GM18907 (cell line): ENCODE results near the gene SERPINB12.

Experiments
- ATAC-seq: cut with Tn5 transposase; IDR thresholded peaks from one replicate; pipeline ENCODE4 v1.9.1; 2021; ENCODE audit warnings: mild to moderate bottlenecking, moderate library complexity; ENCODE audit not compliant: unreplicated experiment

Gene SERPINB12

DNA sequence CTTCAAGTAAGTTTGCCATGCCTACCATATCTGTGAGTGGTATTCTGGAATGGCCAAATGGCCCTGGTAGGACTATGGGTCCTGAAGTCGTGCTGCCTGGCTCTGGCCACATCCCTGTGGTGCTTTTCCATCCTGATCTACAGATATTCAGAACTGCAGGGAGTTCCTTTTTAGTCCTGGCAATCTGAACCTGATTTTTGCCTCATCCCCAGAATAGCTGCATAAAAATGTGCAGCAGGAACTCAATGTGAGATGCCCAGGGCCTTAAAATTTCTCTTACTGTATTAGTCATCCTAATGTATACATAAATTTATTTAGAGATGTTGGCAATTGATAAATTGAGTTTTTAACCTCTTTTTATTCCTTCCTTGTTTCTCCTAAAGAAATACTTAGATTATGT, 50.3 kb downstream of the SERPINB12 start:
- no peak for ATAC-seq

DNA sequence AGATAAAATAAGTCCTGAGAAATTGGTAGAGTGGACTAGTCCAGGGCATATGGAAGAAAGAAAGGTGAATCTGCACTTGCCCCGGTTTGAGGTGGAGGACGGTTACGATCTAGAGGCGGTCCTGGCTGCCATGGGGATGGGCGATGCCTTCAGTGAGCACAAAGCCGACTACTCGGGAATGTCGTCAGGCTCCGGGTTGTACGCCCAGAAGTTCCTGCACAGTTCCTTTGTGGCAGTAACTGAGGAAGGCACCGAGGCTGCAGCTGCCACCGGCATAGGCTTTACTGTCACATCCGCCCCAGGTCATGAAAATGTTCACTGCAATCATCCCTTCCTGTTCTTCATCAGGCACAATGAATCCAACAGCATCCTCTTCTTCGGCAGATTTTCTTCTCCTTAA, 54.8 kb downstream of the SERPINB12 start:
- ATAC-seq = no peak

DNA sequence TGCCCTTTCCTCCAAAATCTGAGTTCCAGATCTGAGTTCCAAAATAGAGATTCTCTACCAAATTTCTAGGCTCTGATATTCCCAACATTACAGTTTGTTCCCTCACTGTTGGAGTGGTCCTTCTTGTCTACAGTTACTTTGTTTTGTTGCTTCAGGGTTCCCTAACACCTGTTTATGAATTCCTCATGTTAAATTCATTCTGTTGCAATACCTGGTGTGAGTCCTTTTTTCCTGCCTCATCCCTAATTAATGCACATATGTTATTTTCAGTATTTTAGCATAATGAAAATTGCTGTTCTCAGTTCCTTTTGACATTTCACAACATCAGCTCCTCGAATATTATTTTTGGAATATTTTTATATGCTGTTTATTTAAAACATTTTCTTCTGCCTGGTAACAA, 61.2 kb downstream of the SERPINB12 start:
- ATAC-seq = no peak

DNA sequence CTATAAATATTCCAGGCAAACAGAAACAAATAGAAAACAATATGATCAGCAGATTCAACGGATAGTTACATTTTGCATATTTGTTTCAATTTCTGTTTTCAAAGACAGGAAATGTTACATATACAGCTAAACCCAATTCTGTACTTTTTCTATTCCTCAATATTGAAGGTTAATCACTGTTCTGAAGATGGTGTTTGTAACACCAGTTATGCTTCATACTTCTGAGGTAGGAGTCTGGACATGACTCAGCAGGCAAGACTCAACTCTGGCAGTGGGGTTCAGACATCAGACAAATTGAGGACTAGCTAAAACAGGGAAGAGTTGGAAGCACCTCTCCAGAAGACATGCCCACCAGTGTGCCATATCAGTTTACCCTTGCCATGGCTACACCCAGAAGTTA, 61.6 kb downstream of the SERPINB12 start:
- peak; percentile 98 for ATAC-seq

DNA sequence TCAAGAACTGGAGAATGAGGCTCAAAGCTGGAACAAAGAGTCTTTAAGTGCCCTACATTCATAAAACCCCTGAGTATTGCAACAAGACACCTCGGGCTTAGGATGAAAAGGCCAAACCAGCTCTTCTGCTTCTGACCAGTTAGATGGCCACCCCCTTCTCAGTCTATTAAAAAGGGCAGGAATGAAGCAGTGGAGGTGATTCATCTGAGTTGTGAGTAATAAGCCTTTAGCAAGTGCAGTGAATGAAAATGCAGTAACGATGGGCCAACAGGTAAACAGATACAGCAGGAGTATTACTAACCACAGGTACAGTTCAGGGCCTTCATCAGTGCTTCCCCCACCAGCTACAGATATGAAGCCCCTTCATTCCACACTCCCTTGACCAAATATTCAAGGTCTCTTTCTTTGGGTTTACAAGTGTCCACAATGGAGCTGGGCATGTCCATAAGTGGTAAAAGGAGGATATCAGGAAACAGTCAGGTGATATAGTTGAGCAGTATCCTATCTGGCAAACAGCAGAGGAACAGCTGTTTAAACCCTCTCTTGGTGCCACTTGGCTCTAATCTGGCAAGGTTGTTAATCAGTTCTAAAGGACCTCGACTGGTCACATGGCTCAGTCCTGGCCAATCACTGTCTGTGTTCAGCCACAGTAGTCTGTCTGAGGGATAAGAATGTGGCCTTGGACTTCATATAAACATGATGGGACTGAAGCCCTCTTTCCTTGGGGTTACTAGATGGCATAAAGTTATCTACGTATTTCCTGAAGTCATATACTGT, 62.8 kb downstream of the SERPINB12 start:
- no peak for ATAC-seq

DNA sequence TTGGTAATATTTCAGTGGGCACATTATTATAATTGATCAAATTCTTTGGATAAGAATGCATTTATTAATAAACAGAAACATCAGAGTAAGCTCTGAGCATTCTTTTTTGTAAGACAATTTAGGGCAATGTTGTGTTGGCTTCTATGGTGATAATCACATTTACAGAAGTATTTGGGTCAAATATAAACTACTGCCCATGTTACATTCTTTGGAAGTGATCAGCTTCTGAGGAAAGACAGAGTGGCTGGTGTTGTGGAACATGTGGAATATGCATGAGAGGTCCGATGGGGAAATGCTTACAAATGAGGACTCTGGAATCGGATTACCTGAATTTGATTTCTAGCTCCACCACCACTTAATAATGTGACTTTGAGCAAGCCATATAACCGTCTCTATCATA, 64.4 kb downstream of the SERPINB12 start:
- ATAC-seq = no peak

DNA sequence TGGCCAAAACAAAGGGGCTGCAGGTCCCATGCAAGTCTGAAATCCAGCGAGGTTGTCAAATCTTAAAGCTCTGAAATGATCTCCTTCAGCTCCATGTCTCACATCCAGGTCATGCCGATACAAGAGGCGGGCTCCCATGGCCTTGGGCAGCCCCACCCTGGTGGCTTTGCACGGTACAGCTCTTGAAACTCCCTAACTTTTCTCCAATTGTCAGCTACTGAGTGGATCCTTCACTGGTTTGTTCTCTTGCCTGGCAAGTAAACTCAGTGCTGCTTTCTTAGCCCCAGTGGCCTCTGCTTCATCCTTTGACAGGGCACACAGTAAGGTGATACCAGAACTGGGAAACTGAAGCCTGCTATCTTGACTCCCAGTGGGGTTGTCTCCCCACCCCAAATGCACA, 71.3 kb downstream of the SERPINB12 start:
- ATAC-seq = no peak

DNA sequence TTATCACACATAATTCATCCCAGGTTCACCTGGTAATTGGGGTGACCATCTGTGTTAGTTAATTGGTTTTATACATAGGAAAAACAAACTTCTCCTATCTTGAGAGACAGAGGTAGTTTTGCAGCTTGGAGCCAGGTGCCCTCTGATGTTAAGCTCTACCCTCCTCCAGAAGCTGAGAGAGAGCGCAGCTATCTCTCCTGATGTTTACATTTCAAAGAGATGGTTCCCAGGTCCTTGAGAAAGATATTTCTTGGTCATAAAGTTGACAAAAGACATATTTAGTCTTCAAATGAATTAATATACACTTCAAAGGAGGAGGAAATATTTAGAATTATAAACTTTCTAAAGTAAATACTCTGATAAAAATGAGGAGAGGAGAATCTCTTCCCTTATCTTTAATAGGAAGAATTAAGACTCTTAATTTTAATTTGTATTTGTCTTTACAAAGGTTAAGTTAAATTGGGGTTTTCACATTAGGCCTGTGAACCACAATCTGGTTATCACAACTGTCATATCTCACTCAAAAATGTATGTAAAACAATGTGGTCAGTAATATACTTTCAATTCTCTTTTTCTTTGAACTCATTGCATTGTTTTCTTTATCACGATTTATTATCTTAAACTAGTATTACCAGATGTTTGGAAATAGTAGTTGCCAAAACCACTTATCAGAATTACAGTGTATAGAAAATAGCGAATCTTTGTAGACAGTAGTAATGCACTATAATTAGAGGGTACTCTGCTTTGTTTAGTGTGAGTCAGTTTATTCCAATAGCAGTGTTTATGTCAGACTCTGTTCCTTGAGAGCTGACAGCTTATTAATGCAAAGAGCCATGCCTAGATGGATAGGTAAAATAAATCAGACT, 75.1 kb downstream of the SERPINB12 start:
- ATAC-seq = peak; percentile 73

DNA sequence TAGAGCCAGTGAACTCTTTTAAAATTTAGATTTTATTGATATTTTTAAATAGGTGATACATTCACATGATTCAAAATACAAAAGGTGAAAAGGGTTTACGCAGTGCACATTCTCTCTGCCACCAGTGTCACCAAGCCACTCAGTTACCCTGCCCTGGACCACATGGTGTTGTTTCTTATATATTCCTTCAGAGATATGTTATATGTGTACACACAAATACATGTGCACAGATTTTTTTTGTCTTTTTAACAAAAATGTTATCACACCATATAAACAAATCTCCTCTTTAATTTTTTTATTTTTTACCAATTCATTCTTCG, 75.7 kb downstream of the SERPINB12 start:
- ATAC-seq = no peak
